HG02973 (cell line): ENCODE results near the gene DHX16.
"Not testable (repeated sequence)": the region's sequence is repeated elsewhere in the genome, so short reads cannot be mapped to it uniquely, and the experiment has no call there.

Experiments
- ATAC-seq: cut with Tn5 transposase; IDR thresholded peaks from one replicate; pipeline ENCODE4 v1.9.1; 2021; ENCODE audit warnings: moderate library complexity; ENCODE audit not compliant: unreplicated experiment

Gene DHX16

DNA sequence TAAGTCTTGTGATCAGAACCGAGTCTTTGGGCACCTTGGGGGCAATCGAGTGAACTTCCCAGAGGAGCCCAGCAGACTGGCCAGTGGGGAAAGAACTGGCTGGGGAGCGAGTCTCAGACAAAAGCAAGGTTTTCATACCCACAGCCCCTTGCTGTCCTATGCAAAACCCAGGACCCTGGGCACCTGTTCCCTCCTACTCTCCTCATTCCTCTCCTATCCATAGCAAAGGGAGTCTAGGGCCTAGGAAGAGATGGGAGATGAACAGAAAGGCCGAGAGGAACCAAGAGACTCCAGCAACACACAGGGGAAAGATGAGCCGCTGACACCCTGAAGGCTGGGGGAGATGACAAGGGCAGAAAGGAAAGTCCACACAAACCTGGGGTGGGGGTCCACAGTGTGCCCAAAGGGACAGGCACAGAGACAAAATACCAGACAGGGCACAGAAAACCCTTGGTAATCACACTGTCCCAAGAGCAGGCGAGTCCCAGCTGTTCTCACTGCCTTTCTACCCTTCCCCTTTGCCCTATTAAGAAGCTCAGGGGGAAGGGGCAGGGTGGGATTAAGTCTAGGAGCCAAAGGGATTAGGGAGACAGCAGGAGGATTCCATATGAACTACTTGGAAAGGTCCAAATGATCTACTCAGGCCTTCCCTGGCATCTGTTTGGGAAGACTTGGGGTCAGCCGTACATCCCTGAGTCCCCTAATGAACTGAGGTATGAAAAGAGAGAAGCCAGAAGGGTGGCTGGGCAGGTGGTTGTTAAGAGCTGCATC, 7.1 kb upstream of the DHX16 start:
- no peak for ATAC-seq

DNA sequence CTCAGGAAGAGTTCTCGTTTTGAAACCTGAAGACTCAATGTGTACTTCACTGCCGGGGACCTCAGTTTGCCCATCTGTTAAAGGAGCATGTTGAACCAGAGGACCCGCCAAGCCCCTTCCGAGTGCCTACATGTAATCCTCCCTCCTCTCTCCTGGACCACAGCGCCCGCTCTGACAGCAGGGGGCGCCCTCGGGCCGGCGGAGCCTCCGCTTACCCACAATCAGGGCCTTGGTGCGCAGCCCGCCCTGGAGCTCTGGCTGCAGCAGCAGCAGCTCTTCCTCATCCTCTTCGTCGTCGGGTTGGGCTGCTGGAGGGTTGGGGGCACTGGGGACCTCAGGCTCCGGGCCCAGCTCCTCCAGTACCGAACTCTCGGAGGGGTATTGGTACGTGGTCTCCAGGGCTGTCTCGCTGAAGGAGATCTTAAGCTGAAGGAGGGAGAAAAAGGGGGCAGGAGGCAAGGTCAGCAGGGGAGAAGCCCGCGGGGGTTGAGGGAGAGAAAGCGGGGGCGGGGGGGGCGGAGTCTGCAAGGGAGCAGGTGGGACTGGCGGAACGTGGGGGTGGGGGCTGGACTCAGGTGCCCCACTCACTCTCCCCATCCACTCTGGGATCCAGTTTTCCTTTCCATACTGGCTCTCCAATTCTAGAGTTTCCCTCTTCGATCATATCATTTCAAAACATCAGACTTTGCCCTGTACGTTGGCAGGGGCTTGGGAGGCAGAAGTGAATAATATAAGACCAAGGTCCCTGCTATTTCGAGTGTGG, 6.3 kb upstream of the DHX16 start:
- no peak for ATAC-seq

DNA sequence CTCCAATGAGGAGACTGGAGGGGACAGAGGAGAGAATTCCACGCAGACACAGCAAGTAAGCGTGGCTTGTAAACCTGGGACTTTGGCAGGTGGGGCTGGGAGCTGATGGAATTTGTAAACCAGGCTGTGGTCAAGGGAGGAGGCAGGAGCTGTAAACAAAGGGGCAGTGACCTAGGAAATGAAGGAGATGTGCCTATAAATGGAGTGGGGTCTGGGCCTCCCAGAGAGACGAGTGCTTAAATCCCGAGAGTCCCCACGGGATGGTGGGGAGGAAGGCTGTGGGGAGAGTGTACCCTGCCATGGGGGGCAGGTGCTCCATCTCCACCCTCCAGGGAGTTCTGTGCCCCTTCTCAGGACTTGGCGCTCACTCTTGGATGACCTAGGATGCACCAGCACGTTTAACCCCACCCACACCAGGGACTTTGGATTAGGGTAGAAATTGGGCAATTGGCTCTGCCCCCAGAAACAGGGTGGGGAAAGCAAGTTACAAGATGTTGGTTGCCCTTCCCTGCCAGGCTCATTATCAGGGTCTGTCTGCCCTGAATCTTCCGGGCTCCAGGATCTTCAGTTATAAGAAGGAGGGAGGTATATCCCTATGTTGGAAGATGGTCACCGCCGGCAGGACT, 4.0 kb upstream of the DHX16 start:
- no peak for ATAC-seq

DNA sequence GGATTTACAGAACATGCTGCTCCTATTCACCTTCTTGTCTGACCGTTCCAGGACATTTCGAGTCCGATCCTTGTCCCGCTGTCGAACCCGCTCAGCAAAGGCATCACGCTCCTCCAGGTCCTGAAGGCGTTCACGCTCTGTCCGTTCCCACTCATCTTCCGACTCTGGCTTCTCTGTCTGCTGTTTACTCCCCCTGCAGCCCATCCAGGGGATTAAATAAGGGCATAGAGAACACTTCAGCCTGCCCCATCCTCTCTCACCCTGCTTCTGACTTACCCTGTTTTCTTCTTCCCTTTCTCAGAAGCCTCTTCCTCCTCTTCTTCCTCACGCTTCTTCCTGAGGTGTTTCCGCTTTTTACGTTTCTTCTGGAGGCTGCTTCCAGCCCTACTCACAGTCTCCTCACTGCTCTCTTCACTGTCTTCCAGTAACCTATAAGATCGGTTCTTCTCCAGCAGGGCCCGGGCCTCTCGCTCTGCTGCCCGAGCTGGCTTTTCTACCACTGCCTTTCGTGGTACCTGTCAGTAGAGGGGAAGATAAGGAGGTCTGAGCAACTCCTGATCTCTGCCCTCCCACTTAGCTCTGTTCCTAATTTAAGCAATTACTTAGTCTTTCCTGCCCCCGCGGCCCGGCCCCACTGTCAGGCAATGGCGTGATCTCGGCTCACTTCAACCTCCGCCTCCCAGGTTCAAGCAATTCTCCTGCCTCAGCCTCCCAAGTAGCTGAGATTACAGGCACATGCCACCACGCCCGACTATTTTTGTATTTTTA, 1.9 kb downstream of the DHX16 start:
- ATAC-seq = no peak

DNA sequence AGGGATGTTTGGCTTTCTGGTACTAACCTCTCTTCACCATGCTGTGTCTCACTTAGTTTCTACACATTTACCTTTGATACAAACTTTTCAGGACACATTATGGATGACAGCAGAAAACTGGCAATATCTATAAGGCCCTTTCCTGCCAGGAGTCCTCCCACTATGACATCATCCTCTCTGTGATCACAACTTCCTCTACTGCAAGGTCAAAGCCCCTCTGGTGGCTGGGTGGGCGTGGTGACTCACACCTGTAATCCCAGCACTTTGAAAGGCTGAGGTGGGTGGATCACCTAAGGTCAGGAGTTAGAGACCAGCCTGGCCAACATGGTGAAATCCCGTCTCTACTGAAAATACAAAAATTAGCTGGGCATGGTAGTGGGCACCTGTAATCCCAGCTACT, 6.5 kb downstream of the DHX16 start:
- ATAC-seq = not testable (repeated sequence)

DNA sequence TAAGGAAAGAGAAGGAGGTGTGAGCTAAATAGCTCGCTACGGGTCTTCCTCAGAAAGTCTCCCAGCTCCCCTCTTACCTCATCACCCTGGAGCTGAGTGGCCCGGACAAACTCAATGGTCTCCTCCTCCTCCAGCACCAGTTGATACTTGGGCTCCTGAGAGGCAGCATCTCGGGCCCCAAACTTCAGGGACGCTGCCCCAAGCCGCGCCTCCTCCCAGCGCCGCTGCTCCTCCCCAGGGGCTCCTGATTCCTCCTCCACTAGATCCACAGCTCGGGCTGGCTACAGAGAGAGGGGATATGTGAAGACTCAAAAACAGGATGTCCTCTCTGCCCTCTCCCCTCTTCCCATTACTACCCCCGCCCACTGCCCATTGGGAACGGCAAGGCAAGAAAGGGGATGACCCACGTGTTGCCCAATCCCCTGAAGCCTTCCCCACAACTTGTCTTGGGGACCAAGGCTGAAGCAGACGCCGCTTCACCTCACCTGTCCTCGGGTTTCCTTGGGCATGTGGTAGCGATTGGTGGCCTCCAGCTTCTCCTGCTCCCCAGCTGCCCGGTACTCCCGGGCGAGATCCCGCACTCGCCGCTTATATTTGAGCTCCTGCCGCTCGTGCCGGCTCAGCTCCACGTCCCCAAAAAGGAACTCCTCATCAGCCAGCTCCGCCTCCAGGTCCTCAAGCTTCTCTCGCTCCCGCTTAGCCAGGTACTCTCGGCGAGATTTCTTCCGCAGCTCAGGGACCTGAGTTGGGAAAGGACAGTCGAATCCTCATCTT, 7.6 kb downstream of the DHX16 start:
- no peak for ATAC-seq

DNA sequence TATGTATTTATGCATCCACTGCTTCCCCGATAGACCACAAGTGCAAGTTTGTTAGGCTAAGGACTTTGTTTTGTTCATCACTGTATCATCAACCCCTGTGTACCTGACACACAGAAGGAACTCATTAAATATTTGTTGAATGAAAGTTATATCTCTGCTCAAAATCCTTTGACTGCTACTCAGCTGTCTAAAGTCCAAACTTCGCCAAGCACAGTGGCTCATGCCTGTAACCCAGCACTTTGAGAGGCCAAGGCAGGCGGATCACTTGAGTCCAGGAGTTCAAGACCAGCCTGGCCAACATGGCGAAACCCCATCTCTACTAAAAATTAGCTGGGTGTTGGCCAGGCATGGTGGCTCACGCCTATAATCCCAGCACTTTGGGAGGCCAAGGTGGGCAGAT, 14.9 kb downstream of the DHX16 start:
- not testable (repeated sequence) for ATAC-seq

DNA sequence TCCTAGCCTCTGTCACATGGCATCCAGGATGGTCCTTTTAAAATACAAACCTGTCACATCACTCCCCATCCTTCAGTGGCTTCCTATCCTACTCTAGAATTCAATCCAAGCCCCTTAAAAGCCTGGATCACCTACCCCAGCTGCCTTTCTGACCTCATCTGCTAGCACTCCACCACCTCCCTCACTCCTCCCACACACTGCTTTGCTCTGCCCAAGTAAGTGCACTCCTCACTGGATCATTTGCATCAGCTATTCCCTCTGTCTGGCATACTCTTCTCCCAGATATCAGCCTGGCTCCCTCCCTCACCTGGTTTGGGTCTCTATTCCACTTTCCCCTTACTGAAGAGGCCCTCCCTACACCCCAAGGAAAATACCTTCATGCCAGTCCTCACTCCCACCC, 15.4 kb downstream of the DHX16 start:
- ATAC-seq = no peak

DNA sequence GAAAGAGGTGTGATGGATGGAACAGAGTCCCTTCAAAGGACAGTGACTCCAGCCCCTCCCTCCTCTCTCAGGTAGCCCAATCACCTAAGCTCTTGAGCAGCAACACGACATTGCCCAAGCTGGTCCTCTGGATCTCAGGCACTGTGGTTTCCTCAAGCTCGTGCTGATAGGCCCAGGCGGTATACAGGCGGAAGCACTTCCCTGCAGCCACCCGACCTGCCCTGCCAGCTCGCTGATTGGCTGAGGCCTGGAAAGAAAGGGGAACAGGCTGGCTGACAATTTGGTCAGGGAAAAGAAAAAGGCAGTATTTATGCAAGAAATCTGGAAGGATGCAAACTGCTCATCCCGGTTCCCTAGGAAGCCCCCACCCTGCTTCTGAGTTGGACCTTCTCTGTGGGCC, 16.3 kb downstream of the DHX16 start:
- no peak for ATAC-seq

DNA sequence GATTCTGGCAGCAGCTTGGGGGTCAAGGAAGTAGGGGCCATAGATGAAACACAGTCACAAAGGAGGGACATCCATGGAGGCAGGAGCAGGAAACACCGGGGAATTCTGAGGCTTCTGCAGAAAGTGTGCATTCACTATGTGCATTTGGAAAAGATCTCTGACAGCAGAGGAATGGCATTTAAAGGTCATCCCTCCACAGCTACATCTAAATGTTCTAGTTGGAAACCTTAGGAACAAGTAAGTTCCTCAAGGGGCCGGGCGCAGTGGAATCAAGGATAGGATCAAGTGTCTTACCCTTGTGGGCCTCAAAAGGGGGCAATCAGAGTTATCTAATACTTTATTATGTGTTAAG, 17.1 kb downstream of the DHX16 start:
- no peak for ATAC-seq

DNA sequence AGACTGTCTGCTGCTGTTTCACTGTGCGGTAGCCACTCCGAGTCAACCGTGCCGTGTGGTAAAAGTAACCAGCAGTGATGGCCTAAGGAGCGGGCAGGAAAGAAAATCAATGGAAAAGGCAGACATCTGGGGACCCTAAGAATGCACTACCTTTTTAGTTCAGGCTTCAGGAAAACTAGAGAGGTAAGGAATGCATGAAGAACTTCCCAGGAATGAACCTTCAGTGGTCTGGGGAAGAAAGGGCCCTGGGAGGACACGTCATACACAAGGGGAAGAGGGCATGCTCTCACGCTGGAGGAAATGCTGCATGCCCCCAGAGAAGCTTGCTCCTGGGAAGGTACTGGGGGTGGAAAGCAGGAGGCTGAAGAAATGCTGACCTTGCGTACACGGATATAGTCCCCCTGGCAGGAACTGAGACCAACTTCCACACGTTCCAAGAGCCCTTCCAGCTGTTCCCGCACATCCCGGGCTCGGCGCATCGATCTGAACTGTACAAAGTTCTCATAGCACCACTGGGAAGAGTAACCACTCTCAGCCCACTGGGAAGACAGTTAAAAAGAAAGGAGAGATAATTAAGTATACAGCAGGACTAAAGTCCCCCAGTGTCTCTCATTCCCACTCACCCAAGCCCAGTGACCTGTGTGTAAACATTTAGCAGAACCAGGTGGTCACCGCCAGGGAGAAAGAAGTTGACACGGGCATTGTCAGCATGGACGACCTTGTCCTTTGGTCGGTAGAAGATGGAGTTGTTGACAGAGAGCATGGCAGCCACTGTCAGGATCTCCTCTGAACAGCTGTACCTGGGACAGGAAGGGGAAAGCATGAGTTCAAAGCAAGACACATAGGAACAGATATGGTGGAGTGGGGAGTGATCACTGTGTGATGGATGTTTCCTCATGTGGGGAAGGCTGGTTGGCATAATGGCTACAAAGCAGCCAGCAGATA, 17.7 kb downstream of the DHX16 start:
- ATAC-seq = no peak

DNA sequence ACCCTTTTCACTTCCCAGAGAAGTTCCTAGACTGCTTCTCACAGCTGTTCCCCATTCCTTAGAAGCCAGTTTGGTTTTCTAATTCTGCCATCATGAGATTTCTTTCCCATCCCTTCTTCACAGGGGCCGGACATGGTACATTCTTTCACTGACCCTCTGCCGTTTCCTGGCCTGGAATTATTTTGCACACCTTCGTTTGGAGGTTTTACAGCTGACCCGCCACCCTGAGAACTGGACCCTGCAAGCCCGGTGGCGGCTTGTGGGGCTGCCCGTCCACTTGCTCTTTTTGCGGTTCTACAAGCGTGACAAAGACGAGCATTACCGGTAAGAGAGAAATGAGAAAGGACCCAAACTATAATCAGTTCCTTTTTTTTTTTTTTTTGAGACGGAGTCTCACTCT, 21.7 kb downstream of the DHX16 start:
- no peak for ATAC-seq

DNA sequence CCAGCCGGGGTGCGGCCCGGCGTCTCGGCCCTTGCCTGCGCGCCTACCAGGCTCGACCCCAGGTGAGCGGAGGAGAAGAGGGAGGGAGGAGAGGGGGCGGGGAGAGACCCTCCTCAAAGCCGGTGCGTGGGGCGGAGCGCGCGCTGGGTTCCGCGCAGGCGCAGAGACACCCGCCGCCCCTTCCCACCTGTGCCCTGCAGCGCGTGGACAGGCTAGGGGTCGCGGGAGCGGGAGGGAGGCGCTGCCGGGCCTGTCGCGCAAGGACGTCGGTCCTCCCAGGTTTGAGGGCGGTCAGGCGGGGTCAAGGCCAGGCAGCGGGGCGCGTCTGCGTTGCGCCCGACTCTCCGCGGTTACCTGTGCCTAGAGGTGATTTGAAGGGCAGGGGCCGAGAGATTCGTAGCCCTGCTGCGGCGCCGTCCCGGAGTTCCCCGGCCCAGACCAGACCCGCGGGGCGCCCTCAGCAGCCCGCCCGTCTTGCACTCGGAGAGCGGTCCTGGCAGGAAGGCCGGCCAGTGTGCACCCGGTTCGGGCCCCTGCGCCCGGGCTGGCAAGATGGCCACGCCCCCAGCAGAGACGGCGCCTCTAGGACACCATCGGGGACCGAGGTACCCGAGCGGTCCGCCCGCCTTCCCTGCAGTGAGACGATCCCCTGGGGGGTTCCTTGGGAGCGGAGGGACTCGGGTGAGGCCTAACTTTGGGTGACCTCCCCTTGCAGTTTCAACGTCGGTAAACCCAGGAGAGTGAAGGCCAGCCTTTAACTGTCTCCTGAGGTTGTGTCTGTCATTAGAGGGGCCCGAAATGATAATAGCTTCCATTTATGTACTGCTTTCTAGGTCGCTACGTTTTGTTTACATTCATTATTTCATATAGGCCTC, 25.3 kb downstream of the DHX16 start:
- ATAC-seq = peak; percentile 64

DNA sequence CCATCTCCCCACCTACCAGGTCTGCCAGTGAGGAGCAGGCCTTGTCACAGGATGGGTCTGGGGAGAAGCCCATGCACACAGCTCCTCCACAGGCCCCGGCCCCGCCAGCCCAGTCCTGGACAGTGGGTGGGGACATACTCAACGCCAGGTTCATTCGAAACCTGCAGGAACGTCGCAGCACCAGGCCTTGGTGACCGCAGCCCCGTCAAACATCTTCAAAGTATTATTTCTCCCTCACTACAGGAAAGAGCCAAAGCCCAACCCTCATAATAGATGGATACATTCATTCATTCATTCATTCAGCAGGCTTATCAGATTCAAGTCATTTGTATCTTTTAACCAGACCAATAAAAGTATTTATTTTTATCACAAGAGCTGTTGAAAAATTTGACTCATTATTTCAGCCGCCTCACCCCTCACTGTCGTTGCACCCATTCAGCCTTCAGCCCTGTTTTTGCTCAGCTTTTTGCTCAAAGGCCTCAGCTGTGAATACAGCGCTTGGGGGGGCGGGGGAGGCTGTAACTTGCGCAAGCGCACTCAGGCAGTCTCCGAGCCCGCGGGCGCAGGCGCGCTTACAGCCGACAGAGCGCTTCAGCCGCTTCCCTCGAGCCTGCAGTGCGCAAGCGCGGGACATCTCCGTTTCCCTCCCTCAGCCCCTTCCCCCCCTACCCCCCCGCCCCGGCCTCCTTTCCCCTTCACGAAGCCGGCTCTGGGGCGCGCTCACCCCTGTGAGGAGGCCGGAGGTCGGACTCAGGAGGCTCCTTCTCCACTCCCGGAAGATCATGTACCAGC, 26.2 kb downstream of the DHX16 start, which contains the start of gene C6orf136:
Gene C6orf136, plus strand, starts transcription at position 684 of the 792 bp plus-strand sequence. Its CDS starts 99 bp downstream, at position 783.
- ATAC-seq = peak; percentile 41

DNA sequence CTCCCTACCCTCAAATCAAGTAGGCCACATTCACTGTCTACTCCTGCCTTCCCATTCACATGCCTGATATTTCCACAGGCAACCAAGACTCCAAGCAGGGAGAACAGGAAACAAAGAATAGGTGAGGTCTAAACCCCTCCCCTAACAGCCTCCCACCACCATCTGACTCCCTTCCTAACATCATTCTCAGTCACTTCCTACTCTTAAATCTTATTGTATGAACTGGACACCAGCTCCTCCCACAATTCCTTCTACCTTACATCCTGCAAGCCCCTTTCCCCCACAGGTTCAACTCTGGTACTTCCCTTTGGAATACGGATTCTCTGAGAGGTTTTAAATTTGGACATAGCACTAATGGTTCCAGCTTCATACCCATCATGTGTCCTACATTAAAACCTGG, 26.8 kb downstream of the DHX16 start:
- no peak for ATAC-seq

DNA sequence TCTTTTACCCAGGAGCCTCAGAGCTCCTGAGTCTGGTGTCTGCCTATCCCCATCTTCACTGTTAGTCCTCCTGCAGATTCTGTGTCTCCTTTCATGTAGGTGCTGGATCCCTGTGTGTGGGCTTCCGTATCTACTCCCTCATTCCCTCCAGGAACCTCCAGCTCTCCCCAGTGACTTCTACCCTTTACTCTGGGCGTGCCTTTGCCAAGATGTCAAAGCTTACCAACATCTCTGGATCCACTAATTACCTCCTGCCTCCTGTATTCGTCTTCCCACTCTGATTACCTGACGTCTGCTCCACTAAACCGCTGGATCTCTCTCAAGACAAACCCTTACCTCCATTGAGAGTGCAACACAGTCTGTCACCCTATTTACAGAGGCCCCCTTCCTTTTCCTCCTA, 28.0 kb downstream of the DHX16 start:
- ATAC-seq = no peak

DNA sequence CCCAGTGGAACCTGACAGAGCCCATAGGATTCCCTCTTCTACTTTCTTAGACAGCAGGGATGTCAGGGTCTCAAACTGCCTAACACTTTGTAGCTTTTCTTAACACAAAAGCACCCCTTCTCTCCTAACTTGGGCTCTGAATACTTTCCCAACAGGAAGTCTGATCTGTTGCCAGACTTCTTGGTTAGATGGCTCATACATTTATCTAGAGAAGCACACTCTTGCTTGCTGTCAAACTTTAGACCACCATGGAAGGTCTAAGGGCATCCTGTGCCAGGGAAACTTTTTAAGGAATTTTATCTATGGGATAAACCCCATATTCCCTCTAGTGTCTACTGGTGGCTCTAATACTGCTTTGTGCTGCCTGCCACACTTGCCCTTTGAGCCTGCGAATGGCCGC, 29.1 kb downstream of the DHX16 start:
- ATAC-seq = no peak

DNA sequence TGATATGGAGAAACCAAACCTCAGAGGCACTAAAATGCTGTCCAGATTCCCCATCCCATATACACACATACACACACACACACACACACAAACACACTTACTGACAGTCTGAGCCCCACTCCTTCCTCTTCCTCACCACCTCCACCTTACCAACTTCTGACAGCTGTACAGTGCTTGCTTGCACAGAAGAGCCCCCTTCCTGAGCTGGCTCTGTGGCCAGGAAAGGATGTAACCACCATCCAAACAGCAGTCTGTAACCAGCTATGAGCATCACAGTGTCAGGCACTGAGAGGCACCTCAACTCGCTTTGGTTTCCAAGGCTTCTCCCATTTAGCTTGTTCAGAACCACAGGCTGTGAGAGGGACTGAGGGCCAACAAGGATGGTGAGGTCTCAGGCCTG, 31.8 kb downstream of the DHX16 start:
- no peak for ATAC-seq
